HG03457 (cell line): ENCODE results near the gene DLG1.

ENCODE experiments used
- ATAC-seq: cut with Tn5 transposase; IDR thresholded peaks from one replicate; pipeline ENCODE4 v1.9.1; 2021; ENCODE audit warnings: moderate number of reproducible peaks; ENCODE audit not compliant: unreplicated experiment

DLG1 gene

DNA sequence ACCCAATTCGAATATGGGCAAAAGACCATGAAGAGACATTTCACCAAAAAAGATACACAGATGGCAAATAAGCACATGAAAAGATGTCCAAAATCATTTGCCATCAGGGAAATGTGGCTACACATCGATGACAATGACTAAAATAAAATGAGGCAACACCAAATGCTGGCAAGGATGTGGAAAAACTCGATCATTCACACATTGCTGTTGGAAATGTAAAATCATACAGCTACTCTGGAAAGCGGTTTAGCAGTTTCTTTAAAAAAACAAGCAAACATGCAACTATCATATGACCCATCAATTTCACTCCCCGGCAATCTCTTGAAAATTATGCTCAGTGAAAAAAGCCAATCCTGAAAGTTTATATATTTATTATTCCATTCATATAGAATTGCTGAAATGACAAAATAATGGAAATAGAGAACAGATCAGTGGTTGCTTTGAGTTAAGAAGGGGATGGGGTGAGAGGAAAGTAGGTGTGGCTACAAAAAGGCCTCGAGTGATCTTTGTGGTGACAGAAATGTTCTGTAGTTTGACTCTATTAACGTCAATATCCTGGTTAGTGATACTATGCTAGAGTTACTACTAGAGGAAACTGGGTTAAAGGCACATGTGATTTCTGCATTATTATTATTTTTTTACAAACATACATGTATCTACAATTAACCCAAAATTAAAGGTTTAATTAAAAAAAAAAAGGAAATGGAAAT lies 45.0 kb downstream of the DLG1 start:
- no peak for ATAC-seq

DNA sequence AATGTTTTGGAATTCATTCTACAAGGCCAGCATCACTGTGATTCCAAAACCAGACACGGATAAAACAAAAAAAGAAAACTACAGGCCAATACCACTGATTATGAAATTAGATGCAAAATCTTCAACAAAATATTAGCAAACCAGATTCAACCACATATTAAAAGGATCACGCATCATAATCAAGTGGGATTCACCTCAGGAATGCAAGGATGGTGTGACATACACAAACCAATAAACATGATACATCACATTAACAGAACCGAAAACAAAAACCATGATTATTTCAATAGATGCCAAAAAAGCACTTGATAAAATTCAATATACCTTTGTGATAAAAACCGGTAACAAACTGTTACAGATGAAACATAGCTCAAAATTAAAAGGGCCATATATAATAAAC lies 48.9 kb downstream of the DLG1 start:
- no peak for ATAC-seq

DNA sequence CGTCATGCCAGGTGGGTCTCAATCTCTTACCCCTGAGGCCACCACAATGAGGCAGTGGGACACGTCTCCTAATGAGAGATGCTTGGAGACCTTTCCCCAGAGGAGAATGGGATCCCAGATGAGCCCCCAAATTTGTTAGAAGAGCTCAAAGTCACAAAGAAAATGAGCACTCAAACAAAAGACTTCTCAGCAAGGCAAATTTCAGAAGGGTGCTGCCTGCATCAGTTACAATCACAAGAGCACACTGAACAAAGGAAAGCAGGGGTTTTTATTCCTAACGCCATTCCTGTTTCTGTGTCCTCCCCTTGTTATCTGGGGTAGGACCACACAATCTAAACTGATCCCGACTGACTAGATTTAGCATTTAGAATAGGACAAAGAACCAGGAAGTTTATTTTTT lies 50.1 kb downstream of the DLG1 start:
- ATAC-seq, result no peak

- ATAC-seq, result no peak
These were observed 53.7 kb downstream of the DLG1 start for GRCh38 chr3:197244751-197245150.

DNA sequence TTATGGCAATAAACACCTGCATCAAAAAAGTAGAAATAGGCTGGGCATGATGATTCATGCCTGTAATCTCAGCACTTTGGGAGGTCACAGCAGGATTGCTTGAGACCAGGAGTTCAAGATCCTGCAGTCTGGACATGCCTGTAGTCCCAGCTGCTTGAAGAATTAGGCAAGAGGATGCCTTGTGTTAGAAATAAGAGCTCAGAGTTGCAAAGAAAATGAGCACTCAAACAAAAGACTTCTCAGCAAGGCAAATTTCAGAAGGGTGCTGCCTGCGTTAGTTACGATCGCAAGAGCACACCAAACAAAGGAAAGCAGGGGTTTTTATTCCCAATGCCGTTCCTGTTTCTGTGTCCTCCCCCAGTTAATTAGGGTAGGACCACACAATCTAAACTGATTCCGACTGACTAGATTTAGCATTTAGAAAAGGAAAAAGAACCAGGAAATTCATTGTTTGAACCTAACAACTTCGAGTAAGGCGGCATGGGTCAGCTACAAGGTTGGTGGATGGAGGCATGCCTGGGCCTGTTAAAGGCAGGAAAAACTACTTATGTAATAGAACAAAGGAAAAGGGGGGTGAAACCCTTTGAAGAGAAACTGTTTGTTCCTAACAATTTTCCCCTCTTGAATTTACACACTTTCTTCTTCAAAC lies 55.5 kb downstream of the DLG1 start:
- no peak for ATAC-seq

DNA sequence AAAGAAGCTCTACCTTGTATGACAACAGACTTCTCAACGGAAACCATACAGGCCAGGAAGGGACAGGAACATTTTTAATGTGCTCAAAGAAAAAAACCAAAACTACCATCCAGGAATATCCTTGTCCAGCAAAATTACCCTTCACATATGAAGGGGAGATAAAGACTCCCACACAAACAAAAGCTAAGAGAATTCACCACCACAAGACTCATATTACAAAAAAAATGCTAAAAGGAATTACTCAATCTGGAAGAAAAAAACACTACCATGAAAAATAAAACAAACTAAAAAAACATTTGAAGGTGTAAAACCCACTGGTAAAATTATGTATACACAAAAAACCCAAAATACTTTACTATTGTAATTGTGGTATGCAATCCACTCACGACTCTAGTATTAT lies 57.2 kb downstream of the DLG1 start:
- ATAC-seq, result no peak

DNA sequence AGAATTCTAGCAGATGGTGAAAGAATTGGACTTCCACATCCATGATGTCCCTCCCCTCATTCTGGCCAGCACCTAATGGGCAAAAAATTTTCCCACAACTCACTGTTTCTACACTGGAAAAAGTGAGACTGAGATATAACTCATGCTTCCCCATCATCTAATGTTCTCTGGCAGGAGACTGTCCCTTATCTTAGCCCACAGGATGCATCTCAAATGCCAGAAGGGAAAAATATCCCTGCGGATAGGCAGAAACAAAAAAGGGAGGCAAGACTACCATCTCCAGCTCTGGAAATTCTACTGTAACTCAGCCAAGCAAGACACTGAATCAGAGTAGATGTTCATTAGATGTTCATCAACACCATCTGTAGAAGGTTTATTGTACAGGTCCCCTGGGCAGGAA lies 58.6 kb downstream of the DLG1 start:
- no peak for ATAC-seq

- ATAC-seq, result no peak
These were observed 59.6 kb downstream of the DLG1 start for GRCh38 chr3:197238842-197239241.

GRCh38 chr3:197237897-197238296 lies 60.5 kb downstream of the DLG1 start:
- ATAC-seq, result no peak

DNA sequence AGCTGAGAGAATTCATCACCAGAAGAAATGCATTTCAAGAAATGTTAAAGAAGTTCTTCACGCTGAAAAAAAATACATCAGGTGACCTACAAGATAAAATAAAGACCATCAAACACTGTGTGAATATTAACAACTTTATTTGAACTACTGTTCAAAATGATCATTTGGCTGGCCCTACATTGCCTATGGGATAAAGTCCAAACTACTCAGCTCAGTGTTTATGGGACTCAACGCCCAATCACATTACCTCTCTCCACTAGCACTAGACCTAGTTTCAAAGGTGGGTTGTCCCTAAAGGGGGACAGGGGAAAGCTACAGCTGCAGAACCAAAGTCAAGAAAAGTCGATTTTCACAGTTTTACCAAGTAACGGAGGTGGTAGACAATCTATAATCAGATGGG lies 62.0 kb downstream of the DLG1 start:
- ATAC-seq, result no peak

DNA sequence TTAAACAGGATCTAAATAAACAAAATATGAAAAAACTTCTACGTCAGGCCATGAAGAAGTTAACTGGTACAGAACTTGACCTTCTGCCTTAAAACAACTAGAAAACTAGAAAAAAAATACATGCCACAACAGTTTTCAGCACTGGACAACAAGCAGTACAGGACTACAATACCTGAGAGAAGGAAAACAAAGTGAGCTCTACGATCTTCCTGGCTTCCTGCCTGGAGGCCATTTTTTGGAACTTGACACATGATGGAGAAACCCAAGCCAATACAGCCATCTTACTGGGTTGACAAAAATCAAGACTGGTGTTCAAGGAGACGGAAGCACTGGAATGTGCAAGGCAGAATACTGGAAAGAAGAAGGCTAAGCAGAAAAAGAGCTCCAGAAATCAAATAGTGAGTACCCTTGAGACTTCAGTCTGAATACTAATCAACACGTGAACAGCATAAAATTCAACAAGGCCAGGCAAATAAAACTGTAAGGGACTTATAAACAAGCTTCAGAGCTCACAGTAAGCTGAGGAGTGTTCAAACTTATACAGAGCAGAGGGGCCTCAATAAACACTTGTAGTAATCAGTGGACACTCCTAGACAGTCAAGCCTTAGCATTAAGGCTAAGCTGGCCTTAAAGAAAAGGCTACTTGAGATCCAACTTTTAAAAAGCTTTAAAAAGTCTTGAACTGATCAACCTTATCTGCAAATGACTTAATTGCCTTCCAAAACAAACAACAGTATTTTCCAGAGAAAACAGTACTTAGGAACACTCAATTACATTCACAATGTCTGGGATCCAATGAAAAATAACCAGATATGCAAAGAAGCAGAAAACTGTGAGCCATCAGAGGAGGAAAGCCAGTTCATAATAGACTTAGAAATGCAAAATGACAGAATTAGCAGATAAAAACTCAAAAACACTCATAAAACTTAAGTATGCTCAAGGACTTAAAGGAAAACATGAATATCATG lies 63.2 kb downstream of the DLG1 start:
- ATAC-seq, result no peak

DNA sequence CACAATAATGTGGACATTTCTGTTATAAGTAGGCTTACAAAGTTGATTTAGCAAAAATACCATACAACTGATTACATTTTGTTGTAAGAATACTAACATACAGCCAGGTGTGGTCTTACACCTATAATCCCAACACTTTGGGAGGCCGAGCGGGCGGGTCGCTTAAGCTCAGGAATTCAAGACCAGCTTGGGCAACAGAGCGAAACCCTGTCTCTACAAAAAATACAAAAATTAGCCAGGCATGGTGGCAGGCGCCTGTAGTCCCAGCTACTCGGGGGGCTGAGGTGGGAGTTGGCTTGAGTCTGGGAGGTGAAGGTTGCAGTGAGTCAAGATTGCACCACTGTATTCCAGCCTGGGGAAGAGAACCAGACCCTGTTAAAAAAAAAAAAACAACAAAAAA lies 67.1 kb downstream of the DLG1 start:
- no peak for ATAC-seq

- no peak for ATAC-seq
These were observed 68.6 kb downstream of the DLG1 start for GRCh38 chr3:197229836-197230235.

GRCh38 chr3:197229178-197229577 lies 69.2 kb downstream of the DLG1 start:
- ATAC-seq, result no peak

DNA sequence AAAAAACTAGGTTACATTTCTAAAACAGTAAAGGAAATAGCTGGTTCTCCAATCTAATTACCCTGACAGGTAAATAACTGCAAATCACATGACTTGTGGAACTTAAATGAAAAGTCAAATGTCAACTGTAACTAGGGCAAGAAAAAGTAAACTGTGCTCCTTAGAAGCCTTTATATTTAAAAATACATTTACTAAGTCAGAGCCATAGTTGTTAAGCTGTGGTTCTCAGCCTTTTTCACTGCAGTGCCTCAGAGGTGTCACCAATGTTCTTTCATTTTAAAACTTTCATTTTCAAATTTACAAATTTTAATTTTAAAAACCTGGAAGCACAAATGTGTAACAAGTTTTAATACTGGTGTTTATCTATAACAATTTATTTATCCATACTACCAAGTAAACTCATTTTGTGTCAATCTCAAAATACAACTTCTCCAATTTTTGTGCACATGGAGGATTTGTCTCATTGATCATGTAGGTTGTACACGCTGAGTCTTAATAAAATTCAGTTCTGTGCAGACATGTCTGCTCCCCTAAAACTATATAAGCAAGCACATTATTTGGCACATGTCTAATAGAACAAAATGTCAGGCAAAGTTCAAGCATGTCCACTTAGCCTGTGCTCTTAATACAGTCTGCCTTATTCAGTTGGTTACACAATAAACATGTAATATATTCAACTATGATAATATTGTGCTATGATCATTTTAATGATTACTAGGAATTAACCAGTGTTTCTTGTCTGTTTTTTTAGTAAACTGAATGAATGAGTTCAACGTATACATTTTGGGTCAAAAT lies 70.4 kb downstream of the DLG1 start:
- ATAC-seq, result no peak

DNA sequence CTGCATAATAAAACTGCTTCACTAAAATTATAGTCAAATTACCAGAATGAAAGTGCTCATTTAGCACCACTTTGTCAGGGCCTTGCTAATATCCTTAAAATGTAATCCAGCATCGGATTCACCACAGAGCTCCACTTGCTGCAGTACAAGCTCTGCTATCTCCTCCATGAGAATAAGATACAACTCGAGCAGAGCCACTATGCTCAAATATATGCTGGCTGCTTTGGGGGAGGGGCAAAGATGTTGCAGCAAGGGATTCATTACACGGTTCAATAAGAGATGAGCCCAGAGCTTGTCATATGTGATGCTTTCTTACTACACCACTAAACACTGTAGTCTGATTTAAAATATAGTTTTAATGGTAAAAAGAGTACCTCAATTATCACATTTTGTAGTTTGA lies 72.2 kb downstream of the DLG1 start:
- ATAC-seq, result no peak

DNA sequence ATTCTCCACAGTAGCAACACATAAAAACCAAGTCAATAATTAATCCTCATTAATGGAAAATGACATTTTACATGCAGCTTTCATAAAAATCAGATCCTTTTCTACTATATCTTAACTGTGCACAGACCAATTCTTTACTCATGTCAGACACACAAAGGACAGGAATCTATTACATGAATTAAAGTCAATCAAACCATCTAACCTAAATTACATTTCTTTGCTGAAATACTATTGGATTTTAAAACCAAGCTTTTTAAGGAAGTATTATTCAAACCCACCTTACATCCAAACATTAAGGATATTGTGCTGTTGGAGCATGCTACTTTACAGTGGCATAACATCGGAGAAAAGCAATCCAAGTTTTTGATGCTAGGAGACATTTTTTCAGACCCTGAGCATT lies 72.8 kb downstream of the DLG1 start:
- ATAC-seq, result no peak

DNA sequence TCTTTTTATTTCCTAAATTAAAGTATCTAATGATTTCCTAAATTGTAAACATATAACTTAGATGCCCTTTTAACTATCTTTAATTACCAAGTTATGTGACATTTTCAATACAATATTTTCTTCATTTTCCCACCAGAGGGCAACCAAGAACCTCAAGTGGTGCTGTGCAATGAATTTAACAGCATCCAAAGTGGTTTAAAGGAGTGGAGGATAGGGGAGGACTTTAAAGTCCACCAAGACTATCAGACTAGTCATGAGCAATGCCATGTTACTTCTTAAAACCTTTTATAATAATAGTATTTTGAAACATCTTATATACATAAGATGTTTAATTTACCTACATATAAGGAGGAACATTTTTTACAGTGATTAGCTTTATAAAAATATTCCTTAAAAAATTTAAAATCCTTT lies 74.4 kb downstream of the DLG1 start:
- no peak for ATAC-seq

DNA sequence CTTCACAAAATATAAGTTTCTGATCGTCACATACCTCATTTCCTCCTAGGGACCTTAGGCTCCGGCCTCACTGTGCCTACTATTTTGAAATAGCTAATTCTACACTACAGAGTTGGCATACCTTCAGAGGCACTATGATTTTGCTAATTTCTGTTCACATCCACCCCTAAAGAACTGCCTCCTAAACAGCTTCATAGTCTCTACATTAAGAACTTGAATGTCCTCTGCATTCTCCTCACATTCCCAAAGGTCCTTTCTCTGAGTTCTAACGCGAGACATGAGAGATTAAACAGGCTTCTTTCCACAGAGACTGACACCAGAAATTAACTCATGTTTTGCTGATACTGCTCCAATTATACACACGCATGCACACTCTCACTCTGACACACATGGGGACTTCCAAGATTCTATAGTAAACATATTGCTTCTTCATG lies 75.5 kb downstream of the DLG1 start:
- no peak for ATAC-seq

- no peak for ATAC-seq
These were observed 78.8 kb downstream of the DLG1 start for GRCh38 chr3:197219619-197220018.

GRCh38 chr3:197218210-197218609 lies 80.2 kb downstream of the DLG1 start:
- no peak for ATAC-seq
